Mononuclear cell (primary cell): ENCODE data around the gene PARD6B. TPM values are rescaled to one million over a fixed set of nuclear protein-coding genes. Genes with fewer than 3 reads are reported as not detected.
"Not testable (repeated sequence)": the region's sequence is repeated elsewhere in the genome, so short reads cannot be mapped to it uniquely, and the experiment has no call there.

Experiments
- H3K27me3 ChIP-seq: 2 replicates; pipeline ENCODE4 v1.6.0; 2011; ENCODE audit warnings: low read length, control low read depth; ENCODE audit not compliant: insufficient read depth
- H3K4me1 ChIP-seq: 2 replicates; pipeline ENCODE4 v1.5.1; 2011; ENCODE audit warnings: mild to moderate bottlenecking, low read length, control low read depth; ENCODE audit not compliant: insufficient read depth
- H3K4me3 ChIP-seq: 2 replicates; pipeline ENCODE4 v1.5.1; 2011; ENCODE audit warnings: mild to moderate bottlenecking, low read length, moderate library complexity
- H3K9me3 ChIP-seq: 2 replicates; pipeline ENCODE4 v1.5.1; 2011; ENCODE audit warnings: low read depth, mild to moderate bottlenecking, control low read depth, low read length
- total RNA-seq: library from RNA; depleted of rRNA; stranded (reverse); fragments of >200 nt; gene quantifications from one replicate; pipeline ENCODE4 v1.2.3, GENCODE V29; 2012

Gene PARD6B
- total RNA-seq, 1 donor: 4.3 TPM

DNA sequence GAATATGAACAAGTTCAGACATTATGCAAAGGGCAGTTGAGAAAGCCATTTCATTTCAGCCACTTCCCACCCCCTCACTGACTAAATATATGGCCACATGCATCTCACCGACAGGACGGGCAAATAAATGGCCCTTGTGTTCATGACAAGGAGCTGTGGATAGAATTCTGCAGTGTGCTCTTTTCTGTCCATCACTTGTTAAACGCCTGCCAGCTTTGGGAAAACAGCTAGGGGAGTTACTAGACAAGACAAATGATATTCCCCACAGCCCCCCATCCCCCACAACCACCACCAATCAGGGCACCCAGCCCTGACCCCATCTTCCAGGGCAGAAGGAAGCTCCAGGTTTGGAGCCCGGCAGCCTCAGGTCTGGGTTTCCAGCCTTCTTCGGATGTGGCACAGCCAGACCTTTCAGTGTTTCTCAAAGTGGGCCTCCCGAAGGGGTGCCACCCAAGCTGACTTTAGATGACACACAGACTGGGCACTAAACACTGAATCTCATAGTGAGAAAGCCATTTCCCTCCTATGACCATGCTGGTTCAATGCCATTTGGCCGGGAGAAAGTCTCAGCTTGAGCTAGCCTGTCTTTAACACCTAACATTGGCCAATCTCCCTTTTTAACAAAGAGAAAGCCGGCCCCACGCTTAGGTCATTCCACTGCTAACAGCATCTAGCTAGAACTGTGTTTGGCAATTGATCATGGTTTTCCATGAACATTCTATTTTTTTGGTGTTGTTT is 36.1 kb upstream of the PARD6B start:
- Histone ChIP-seq H3K27me3 (peaks cover 22% of the 10 kb centered on the region), H3K4me1 (no peaks in the 10 kb centered on the region), H3K9me3 (no peaks in the 10 kb centered on the region), H3K4me3 (no peak overlapping the region)

DNA sequence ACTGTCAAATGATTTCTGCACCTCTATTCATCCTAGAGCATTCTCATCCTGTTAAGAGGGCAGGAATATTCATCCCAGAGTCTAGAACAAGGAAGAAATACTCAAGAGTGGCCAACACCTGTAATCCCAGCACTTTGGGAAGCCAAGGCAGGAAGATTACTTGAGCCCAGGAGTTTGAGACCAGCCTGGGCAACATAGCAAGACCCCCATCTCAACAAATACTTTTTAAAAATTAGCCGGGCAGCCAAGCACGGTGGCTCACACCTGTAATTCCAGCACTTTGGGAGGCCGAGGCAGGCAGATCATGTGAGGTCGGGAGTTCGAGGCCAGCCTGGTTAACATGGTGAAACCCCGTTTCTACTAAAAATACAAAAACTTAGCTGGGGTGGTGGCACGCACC is 33.1 kb upstream of the PARD6B start:
- H3K27me3 ChIP-seq, H3K9me3 ChIP-seq, H3K4me3 ChIP-seq, H3K4me1 ChIP-seq: not testable (repeated sequence)

DNA sequence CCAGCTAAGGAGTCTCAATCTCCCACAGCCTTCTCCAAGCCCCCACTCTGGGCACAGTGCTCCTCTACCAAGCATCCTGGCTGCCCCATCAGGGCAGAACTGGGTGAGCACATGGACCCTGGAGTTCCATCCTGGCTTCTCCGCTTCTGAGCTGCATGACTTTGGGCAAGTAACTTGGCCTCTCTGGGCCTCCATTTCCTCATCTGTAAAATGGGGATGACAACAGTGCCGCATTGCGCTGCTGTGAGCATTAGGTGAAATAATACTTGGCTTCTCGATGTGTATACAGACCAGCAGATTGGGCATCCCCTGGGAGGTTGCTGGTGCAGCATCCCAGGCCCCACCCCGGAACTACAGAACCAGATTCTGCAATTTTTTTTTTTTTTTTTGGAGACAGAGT is 31.7 kb upstream of the PARD6B start:
- Histone ChIP-seq H3K4me1 (no peaks in the 10 kb centered on the region), H3K9me3 (no peaks in the 10 kb centered on the region), H3K27me3 (no peaks in the 10 kb centered on the region), H3K4me3 (no peak overlapping the region)

DNA sequence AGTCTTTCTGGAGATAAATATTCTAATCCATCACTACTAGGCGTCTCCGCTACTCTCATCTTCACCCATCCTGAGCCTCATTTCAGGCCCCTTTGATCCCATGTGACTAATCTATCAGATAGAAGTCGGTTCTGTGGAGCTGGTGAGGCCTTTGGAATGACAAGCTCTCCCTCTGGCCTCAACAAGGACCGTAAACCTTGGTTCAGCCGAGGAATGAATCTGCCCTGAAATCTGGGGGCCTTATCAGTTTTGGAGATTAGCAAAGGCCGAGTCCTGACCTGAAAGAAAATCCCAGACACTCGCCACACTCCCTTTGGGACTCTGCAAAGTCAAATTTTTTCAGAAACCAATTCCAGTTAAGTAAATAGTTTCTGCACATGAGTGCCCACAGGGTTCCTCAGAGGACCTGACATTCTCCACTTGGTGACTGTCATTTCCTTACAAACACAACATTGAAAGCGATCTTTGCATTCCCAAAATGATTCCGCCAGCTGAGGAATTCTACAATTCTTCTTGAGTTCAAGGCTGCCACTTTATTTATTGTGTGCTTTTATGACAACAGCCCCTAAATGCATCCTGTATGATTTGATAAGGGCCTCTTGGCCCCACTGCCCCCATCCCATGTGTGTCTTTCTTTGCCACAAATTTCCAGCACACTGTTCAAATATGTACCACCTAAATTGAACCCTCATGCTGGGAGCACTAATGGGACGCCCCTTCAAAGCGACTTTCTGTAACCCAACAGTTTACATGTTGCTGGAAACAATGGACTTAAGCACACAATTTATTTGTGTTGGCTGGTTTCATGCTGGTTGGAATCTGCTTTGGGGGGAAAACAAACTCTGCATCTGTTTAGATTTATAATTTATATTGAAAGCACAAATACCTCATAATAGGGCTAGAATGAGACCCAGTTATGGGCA is 30.1 kb upstream of the PARD6B start:
- Histone ChIP-seq H3K4me1 (no peaks in the 10 kb centered on the region), H3K9me3 (no peaks in the 10 kb centered on the region), H3K27me3 (no peaks in the 10 kb centered on the region), H3K4me3 (no peak overlapping the region)

DNA sequence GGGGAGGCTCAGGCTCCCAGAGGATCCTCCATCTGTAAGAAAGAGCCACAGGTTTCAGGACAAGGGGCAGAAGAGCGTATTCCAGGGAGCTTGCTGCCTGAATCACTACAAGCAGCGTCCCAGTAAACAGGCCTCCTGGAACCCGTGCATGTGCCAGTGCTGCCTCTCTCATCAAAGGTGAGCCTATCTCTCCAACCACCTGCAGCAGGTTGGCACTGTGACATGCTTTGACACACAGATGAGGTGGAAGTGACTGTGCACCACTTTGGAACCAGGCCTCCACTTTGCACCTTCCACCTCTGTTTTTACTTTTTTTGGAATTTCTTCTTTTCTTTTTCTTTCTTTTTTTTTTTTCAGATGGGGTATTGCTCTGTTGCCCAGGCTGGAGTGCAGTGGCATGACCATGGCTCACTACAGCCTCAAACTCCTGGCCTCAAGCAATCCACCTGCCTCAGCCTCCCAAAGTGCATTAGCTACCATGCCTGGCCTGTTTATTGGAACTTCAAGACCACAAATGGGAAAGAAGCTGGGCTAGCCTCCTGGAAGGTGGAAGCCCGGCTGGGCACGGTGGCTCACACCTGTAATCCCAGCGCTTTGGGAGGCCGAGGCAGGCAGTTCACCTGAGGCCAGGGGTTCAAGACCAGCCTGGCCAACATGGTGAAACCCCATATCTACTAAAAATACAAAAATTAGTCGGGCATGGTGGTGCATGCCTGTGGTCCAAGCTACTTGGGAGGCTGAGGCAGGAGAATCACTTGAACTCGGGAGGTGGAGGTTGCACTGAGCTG is 27.5 kb upstream of the PARD6B start:
- not testable (repeated sequence) for H3K9me3 ChIP-seq, H3K4me1 ChIP-seq, H3K4me3 ChIP-seq, H3K27me3 ChIP-seq

DNA sequence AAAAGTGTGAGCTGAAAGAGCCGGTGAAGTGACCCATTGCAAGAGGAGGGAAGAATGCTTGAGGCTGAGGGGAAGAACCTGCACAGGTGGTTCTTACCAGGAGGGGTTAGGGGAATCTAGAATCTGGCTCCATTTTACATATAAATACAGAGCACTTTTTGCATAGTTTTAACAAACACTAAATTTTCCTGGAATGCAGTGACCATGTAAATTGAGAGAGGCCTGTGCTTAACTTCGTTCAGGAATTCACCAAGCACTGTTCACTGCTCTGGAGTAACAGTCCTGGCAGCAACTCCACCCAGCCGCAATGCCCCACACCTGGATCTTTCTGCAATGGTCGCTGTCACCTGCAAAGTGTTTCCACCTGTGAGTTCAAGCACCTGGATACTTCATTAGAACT is 26.9 kb upstream of the PARD6B start:
- no peaks in the 10 kb centered on the region for H3K27me3 ChIP-seq
- no peak overlapping the region for H3K4me3 ChIP-seq
- H3K9me3 ChIP-seq: no peaks in the 10 kb centered on the region
- no peaks in the 10 kb centered on the region for H3K4me1 ChIP-seq

DNA sequence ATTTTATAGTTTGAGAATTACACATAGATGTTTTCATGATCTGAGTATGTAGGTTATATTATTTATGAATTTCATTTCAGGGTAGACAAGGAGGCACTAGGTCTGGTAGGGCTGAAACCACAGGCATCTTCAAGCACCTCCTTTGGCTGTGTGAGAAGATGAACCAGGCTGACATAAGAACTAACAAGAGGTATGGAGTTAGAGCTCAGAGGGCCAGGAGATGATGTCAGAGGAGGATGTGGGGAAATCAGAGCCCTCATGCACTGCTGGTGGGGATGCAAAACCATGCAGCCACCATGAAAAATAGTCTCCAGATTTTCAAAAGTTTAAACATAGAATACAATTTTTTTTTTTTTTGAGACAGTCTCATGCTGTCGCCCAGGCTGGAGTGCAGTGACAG is 26.4 kb upstream of the PARD6B start:
- Histone ChIP-seq H3K4me1 (no peaks in the 10 kb centered on the region), H3K4me3 (no peak overlapping the region), H3K27me3 (no peaks in the 10 kb centered on the region)

DNA sequence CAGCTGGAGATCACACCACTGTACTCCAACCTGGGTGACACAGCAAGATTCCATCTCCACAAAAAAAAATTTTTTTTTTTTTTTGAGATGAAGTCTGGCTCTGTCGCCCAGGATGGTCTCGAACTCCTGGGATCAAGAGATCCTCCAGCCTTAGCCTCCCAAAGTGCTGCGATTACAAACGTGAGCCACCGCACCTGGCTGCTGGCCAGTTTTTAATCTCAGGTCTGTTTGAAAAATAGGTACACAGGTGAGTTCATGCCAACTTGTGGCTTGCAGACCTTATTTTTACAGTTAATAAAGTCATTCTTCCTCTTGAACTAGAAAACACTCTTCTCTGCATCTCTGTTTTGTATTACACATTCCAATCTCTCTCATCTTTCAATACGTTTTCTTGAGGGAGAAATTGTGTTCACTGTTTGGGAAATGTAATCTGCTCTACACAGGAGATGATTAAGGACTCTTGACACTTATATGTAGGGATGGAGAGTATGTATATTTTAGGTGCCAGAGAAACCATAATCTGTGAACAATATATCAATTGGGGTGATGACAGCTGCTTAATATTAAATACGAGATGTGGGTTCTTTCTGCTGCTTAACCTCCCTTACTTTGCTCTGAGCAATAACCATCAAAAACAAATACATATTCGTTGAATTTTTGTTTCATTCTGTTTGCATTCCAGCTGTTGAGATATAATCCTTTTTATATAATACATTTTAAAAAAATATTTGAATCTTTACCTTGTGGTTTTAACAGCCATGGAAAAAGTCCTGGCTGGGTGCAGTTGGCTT is 22.3 kb upstream of the PARD6B start:
- Histone ChIP-seq H3K4me1 (peaks cover 7% of the 10 kb centered on the region), H3K27me3 (no peaks in the 10 kb centered on the region), H3K4me3 (no peak overlapping the region), H3K9me3 (no peaks in the 10 kb centered on the region)

More for the DNA sequence above, 26.4 kb upstream of the PARD6B start:
- no peaks in the 10 kb centered on the region for H3K9me3 ChIP-seq

DNA sequence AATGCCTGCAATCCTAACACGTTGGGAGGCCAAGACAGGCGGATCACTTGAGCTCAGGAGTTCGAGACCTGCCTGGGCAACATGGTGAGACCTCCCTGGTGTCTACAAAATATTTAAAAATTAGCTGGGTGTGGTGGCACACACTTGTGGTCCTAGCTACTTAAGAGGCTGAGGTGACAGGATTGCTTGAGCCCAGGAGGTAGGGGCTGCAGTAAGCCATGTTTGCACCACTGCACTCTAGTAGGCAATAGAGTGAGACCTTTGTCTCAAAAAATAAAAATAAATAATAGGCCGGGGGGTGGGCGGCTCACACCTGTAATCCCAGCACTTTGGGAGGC is 21.8 kb upstream of the PARD6B start:
- Histone ChIP-seq H3K4me1 (peaks cover 7% of the 10 kb centered on the region), H3K4me3 (no peak overlapping the region), H3K9me3 (no peaks in the 10 kb centered on the region), H3K27me3 (no peaks in the 10 kb centered on the region)

DNA sequence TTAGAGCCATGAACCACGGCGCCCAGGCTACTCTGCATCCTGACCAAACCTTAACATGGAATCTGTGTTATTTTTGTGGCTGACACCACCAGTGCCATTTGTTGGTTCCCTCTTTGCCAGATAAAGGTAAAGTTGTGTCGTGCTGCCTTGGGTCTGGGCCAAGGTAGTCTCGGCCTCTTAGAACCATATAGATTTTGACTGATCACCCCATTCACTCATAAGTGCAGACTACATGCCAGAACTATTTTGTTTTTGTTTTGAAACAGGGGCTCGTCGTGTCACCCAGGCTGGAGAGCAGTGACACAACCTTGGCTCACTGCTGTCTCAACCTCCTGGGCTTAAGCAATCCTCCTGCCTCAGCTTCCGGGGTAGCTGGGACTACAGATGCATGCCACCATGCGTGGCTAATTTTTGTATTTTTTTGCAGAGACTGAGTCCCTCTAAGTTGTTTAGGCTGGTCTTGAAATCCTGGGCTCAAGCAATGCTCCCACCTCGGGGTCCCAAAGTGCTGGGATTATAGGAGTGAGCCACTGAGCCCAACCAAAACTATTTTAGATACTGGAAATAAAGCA is 20.8 kb upstream of the PARD6B start:
- Histone ChIP-seq H3K4me3 (no peak overlapping the region), H3K4me1 (peaks cover 7% of the 10 kb centered on the region), H3K9me3 (no peaks in the 10 kb centered on the region), H3K27me3 (no peaks in the 10 kb centered on the region)

DNA sequence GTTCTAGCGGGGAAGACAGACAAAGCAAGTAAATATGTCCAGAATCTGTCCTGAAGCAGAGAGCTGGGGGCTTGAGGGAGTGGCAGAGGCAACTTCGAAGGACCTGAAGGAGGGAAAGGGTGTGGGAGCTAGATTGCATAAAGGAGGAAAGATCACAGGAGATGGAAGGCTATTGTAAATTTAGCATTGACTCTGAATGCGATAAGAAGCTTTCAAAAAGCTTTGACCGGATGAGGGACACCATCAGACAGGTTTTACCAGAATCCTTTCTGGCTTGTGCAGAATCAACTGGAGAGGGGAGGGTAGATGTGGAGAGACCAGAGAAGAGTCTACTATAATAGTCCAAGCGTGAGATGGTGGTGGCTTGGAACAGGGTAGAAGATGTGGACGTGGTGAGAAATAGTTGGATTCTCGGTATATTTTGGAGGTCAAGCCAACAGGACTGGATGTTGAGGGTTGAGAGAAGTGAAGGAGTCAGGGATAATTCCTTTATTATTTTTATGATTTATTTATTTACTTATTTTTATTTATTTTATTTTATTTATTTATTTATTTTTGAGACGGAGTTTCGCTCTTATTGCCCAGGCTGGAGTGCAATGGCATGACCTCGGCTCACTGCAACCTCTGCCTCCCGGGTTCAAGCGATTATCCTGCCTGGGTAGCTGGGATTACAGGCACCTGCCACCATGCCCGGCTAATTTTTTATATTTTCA is 20.1 kb upstream of the PARD6B start:
- Histone ChIP-seq H3K4me3 (no peak overlapping the region), H3K27me3 (no peaks in the 10 kb centered on the region), H3K4me1 (peaks cover 7% of the 10 kb centered on the region), H3K9me3 (no peaks in the 10 kb centered on the region)

DNA sequence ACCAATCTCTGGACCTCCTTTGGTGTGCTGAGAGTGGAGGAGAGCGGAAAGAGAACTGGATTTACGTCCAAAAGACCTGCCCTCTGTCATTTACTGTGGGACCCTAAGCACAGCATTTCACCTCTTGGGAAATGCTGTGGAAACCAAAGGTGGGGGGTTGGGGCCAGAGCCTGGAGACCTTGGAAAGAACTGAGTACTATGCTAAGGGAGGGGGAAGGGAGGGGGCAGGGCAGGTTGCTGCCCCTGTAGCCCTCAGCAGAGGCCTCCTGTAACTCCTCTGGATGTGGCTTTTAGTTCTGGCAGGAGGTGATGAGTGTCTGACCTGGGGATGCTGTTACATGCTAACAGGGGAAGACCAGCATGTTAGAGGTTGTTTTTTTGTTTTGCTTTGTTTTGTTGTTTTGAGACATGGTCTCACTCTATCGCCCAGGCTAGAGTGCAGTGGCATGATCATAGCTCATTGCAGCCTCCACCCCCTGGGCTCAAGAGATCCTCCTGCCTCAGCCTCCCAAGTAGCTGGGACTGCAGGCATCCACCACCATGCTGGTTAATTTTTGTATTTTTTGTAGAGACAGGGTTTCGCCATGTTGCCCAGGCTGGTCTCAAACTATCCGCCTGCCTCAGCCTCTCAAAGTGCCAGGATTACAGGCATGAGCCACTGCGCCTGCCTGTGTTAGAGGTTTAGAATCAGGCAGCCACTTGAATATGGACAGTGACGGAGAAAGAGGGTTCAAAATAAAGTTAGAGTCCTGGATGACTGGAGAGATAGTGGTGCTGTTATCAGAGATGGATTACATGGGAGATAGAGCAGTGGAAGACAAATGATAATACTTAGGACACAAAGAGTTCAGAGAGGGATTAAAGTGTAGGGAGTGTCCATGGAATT is 18.4 kb upstream of the PARD6B start:
- no peak overlapping the region for H3K4me3 ChIP-seq
- H3K4me1 ChIP-seq: peaks cover 7% of the 10 kb centered on the region
- no peaks in the 10 kb centered on the region for H3K27me3 ChIP-seq
- no peaks in the 10 kb centered on the region for H3K9me3 ChIP-seq

DNA sequence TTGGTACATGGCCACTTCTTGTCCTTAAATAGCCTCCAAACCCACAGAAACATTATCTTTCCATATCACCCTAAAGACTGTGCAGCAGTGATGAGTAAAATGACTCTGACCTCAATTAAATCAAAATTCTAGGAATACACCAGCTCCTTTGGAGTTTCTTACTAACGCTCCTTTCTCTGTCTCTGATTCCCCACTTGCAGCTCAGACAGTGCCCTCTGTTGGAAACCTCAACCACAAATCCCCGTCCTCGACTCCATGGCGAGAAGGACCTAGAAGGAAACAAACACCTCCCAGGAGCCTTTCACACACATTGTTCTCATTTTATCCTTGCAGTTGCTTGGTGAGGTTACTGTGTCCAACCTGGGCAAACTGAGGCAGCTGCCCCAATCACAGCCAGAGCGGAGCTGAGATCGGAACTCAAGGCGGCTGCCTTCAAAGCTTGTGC is 17.7 kb upstream of the PARD6B start:
- peaks cover 7% of the 10 kb centered on the region for H3K4me1 ChIP-seq
- no peak overlapping the region for H3K4me3 ChIP-seq
- no peaks in the 10 kb centered on the region for H3K27me3 ChIP-seq
- H3K9me3 ChIP-seq: no peaks in the 10 kb centered on the region
